Fibroblast of villous mesenchyme (primary cell): ENCODE measurements around the gene OSBPL10. TPM values are rescaled to one million over a fixed set of nuclear protein-coding genes. Genes with fewer than 3 reads are reported as not detected.

Experiments used
- DNase-seq: peaks from one replicate; pipeline ENCODE4 v3.0.0-alpha.2; 2010; ENCODE audit warnings: low read depth
- H3K4me3 ChIP-seq: 2 replicates; pipeline ENCODE4 v1.5.1; 2011; ENCODE audit warnings: low read depth, mild to moderate bottlenecking, low read length
- total RNA-seq: library from RNA; depleted of rRNA; stranded (reverse); fragments of >200 nt; gene quantifications from 2 replicates; pipeline ENCODE4 v1.2.3, GENCODE V29; 2012
- TF ChIP-seq, protein P1 (sequence below): IDR thresholded peaks from 2 replicates; pipeline ENCODE4 v1.5.1; 2012; ENCODE audit warnings: low read depth, mild to moderate bottlenecking, low read length; ENCODE audit not compliant: insufficient read depth

OSBPL10 gene
- total RNA-seq, 1 donor = 7.3 TPM

DNA sequence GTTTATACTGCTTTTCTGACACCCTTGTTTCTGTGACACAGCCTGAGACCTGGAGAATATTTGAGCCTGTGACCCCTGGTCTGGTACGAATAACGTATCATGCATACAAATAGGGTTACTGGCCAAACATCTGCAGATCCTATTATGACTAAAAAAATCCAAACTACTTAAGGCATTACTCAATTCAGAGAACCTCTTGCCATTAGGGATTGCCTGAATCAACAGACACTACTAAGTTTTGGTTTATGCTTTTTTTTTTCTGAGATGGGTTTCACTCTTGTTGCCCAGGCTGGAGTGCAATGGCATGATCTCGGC lies 35.4 kb downstream of the OSBPL10 start:
- TF ChIP-seq, protein P1, sequence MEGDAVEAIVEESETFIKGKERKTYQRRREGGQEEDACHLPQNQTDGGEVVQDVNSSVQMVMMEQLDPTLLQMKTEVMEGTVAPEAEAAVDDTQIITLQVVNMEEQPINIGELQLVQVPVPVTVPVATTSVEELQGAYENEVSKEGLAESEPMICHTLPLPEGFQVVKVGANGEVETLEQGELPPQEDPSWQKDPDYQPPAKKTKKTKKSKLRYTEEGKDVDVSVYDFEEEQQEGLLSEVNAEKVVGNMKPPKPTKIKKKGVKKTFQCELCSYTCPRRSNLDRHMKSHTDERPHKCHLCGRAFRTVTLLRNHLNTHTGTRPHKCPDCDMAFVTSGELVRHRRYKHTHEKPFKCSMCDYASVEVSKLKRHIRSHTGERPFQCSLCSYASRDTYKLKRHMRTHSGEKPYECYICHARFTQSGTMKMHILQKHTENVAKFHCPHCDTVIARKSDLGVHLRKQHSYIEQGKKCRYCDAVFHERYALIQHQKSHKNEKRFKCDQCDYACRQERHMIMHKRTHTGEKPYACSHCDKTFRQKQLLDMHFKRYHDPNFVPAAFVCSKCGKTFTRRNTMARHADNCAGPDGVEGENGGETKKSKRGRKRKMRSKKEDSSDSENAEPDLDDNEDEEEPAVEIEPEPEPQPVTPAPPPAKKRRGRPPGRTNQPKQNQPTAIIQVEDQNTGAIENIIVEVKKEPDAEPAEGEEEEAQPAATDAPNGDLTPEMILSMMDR = no peak
- peak; percentile 69 for DNase-seq
- no peak overlapping the region for H3K4me3 ChIP-seq

DNA sequence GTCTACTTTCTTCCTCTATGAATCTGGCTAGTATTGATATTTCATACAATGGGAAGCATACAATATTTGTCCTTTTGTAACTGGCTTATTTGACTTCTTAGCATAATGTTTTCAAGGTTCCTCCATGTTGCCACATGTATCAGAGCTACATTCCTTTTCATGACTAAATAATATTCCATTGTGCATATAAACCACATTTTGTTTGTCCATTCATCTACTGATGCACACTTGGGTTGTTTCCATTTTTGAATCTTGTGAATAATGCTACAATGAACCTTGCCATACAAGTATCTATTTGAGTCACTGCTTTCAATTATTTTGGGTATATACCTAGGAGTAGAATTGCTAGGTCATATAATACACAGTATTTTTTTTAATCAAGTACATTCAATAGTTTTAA lies 38.0 kb downstream of the OSBPL10 start:
- DNase-seq = no peak
- TF ChIP-seq, protein P1 = no peak
- H3K4me3 ChIP-seq = no peak overlapping the region

DNA sequence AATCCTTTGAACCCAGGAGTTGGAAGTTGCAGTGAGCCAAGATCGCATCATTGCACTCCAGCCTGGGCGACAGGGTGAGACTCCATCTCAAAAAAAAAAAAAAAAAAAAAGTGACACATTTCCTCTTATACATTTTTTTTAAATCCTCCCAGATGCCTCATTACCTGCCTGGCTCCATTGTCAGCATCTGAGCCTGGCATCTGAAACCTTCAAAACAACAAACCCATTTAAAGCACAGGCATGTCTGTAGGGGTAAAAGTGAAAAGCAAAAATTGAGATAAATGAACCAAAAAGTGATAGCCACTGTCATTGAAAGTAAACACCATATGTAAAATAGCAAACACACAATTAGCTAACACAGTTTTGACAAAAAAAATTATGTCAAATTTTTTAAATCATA lies 38.6 kb downstream of the OSBPL10 start:
- TF ChIP-seq, protein P1 = no peak
- no peak for DNase-seq

DNA sequence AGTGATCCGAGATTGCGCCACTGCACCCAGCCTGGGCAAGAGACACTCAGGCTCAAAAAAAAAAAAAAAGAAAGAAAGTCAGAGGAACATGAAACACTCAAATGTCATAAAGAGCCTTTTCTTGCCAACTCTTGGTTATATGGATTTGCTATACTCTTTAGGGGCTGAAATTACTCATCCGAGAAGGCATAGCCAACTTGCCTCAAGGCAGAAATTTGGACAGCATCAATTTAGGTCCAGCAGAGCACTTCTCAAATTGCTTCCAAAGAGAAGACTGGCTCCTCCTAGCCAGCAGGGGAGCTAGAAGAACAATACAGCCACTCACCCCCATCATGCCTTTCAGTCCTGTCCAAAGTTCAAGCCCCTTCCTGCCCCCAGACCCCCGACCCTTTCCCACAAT lies 43.8 kb downstream of the OSBPL10 start:
- TF ChIP-seq, protein P1 = no peak
- H3K4me3 ChIP-seq = no peak overlapping the region
- DNase-seq = no peak

More for the DNA sequence above, 38.6 kb downstream of the OSBPL10 start:
- no peak overlapping the region for H3K4me3 ChIP-seq

DNA sequence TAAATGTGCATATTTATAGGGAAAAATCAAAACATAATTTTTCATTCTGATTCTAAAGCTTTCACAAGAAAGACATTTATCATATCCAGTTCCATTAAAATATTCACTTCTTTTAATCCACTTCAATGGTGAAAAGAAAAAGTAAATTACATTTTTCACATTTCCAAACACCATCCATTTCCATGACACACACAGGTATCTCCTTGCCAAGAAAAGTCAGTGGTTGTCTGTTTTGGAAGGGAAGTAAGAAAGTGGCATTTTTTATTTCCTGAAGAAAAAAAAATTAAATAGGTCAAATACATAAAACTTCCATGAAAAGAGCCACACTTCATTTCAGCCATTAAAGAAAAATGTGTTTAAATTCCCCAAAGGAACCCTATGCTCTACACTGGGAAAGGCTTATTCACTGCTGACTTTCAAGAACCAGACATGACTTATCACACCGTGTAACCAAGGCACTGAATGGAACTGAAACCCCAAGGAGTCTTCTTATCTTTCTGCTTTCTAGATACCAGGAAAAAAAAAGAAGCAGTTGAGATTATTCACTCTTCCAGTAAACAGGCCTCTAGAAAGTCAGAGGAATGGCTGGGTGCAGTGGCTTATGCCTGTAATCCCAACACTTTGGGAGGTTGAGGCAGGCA lies 44.5 kb downstream of the OSBPL10 start:
- no peak overlapping the region for H3K4me3 ChIP-seq
- TF ChIP-seq, protein P1 = no peak
- peak; percentile 82 for DNase-seq

DNA sequence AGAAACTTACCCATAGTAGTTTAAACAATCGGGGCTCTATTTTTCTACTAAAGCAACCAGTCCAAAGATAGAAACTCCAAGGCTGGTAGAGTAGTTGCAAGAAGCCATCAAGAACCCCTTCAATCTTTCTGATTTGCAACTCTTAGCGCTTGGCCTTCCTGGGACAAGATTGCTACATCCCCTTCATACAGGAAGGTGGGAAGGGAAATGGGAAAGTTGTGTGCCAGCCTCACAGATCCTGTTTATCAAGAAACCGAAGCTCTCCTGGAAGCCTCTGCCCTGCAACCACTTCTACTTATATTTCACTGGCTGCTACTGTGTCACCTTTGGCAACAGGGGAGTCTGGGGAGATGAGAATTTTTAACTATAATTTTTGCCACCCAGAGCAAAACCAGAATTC lies 46.2 kb downstream of the OSBPL10 start:
- DNase-seq = no peak
- no peak overlapping the region for H3K4me3 ChIP-seq
- TF ChIP-seq, protein P1 = no peak

DNA sequence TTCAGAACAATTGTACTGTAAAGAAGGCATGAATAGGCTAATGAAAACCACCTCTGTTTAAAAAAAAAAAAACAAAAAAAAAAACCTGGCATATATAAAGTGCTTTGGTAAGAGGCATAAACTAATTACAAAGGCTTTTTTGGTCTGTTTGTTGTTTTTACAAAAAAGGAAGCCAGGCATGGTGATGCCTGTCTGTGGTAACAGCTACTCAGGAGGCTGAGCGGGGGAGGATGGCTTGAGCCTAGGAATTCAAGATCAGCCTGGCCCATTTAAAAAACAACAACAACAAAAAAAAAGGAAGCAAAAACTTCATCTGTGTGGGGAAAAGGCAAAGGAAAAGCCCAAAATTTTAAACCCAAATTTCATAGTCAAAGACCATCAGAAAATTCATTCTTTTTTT lies 47.0 kb downstream of the OSBPL10 start:
- peak; percentile 79 for DNase-seq
- no peak overlapping the region for H3K4me3 ChIP-seq
- TF ChIP-seq, protein P1 = no peak
